Myocyte (in vitro differentiated cells): ENCODE data around the gene KCNE1. TPM values are rescaled to one million over a fixed set of nuclear protein-coding genes. Genes with fewer than 3 reads are reported as not detected.
"Not testable (repeated sequence)": the region's sequence is repeated elsewhere in the genome, so short reads cannot be mapped to it uniquely, and the experiment has no call there.

Experiments
- DNase-seq: peaks from one replicate; pipeline ENCODE4 v3.0.0-alpha.2; 2012; ENCODE audit warnings: low read depth
- total RNA-seq: library from RNA; depleted of rRNA; stranded (reverse); fragments of >200 nt; gene quantifications from 2 replicates; pipeline ENCODE4 v1.2.3, GENCODE V29; 2014

KCNE1 gene
- total RNA-seq, 1 donor from 2014 or later: 0.45 TPM

DNA sequence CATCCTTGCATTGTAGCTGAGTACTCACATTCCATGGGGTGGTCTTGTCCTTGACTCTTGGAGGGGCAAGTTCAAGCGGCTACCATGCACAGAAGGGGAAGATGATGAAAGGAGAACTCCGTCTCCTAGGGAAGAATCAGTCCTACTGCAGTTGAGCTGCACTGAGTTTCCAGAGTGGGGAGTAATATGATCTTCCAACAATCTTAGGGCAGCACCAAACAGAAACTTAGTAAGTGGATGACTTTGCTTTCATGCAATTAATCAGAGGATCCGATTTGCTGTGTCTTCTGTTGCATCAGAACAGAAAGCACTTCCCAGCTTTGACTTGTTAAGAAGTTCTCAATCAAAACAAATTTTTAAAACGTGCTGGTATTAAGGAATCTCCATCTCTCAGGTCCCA lies 88.2 kb downstream of the KCNE1 start, which contains the start of gene SMIM34:
Gene SMIM34, minus strand, starts transcription at position 147 of the 400 bp plus-strand sequence. Its CDS starts 112 bp downstream, at position 35.
- not testable (repeated sequence) for DNase-seq

DNA sequence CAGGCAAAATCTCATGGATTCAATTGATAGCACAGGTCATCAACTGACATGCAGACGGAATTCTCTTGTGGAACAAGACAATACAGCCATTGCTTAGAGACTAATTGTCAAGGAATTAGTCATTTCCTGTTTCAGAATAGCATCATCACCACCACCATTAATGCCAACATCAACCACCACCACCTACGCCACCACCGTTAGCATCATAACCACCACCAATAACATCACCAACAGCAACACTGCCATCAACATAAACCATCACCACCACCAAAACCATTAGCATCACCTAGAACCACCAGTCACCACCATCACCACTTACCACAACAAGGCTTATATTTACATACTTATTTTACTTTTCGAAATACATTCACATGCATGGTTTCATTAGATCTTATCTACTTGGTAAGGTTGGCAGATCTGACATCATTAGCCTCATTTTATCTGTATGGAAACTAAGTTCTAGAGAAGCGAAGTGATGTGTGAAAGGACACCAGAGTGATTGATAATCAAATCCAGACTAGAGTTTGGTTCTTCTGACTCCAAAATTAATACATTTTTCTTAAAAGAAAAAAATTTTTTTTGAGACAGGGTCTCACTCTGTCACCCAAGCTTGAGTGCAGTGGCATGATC lies 94.4 kb downstream of the KCNE1 start:
- not testable (repeated sequence) for DNase-seq

DNA sequence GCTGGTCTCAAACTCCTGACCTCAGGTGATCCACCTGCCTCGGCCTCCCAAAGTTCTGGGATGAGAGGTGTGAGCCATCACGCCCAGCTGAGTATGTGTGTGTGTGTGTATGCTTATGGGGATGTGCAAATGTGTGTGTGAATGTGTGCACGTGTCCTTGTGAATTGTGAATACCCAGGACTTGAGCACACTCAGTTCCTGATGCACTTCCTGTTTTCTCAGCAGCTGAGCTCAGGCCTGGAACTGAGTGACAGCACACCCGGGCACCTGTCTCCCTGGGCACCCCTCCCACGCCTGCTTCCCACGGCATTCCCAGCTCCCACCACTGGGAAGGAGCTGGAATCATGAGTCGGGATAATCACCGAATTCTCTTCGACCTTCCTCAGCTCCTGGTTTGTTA lies 104.7 kb downstream of the KCNE1 start:
- DNase-seq: not testable (repeated sequence)

DNA sequence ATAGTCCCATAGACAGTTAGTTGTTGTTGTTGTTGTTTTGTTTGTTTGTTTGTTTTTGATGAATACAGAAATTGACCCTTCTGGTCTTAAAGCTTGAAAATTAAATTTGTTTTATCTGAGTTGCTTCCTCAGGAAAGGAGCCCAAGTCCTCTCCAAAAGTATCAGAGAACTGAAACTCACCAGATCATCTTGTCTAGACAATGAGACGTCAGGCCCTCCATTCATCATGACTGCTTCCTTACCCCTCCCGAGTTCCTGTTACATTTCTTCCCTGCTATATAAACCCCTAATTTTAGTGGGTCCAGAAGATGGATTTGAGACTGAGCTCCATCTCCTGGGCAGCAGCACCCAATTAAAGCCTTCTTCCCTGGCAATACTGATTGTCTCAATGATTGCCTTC lies 105.3 kb downstream of the KCNE1 start:
- not testable (repeated sequence) for DNase-seq

DNA sequence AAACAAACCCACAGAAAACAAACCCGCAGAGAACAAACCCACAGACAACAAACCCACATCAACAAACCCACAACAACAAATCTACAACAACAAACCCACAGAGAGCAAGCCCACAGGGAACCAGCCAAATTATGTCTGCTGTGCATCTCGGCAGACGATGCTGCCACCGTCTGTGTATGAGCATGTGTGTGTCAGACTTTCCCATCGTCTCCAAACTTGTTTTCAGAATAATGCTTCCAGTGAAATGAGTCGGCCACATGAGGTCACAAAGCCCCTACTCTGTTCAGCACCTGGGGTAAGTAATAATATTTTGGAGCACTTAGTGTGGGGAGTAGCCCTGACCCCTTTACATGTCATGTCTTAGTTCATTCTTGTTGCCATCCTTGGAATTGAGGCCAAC lies 105.9 kb downstream of the KCNE1 start:
- DNase-seq: not testable (repeated sequence)

DNA sequence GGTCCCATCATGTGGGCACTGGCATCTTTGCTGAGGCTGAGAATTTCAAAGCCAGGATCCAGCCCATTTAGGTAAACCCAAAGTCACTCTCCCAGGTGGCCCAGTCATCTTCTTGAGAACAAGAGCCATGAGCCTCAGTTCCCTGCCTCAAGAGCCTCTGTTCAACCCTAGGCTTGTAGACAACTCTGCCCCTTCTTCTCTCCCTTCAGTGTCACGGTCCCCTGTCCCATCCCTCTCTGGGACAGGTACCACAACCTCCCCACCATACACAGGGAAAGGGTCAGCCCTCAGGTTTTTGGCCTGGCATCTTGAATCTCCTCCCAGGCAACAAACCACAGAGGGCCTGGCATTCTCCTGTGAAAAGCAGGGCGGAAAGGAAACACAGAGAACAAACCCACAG lies 106.3 kb downstream of the KCNE1 start:
- not testable (repeated sequence) for DNase-seq

DNA sequence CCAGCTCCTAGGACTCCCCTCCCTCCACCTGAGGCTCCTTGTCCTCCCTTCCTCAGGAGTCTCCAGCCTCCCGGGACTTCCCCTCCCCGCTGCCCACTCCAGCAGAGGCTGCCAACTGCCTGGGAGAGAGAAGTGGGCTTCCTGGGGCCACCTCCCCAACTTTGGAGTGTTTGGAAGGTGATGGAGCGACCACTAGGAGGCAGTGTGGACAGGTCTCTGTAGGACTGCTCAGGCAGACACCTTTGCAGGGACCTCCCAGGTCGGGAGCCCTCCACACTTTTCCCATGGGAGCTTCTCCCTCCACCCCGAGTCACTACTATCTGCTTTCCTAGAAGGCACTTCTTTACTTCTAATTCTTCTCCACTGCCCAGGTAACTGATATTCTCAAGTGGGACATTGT lies 107.3 kb downstream of the KCNE1 start:
- not testable (repeated sequence) for DNase-seq

DNA sequence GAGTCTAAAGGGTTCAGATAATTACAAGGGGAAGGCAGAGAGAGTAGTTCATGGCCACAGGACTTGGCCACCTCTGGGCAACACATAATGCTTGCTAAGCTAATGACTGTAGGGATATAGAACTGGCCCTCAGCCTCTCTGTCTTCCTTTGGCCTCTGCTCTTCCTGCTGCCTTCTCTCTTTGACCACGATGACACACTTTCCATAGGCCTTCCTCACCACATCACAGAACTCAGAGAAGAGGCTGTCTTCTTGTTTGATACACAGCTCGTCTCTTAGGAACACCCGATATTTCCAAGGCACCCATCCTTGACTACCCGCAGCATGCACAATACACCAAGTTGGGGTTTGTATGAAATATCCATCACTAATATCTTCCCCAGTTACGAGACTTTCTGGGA lies 111.5 kb downstream of the KCNE1 start:
- not testable (repeated sequence) for DNase-seq

Other genes with a start within 250 kb of the KCNE1 start
- 0.47 TPM in 1 of 2 replicates, not detected in the other for gene KCNE2, start 148.2 kb downstream of the KCNE1 start, total RNA-seq
- 12.6 and 14.7 TPM in 2 replicates for gene SMIM11, start 136.7 kb downstream of the KCNE1 start, total RNA-seq
- not detected in 2 replicates for gene SMIM34, start 88.3 kb downstream of the KCNE1 start, total RNA-seq
- gene RCAN1, start 102.9 kb upstream of the KCNE1 start, total RNA-seq: 23.8 and 40.2 TPM in 2 replicates
- gene CLIC6, start 156.8 kb upstream of the KCNE1 start, total RNA-seq: not detected in 2 replicates